DOHH2 (cell line): ENCODE data around the gene MAP2K5.

Experiments used
- EZH2phosphoT487 ChIP-seq: fragments of 200-600 bp; sonication (generic); IDR thresholded peaks from 2 replicates; pipeline ENCODE4 v1.6.1; 2017; ENCODE audit warnings: borderline replicate concordance, mild to moderate bottlenecking, antibody characterized with exemption, low read length, moderate library complexity, mixed read lengths
- TF ChIP-seq, protein P1 (sequence below): fragments of 200-600 bp; sonication (generic); IDR thresholded peaks from one replicate; pipeline ENCODE4 v1.5.1; 2014; ENCODE audit warnings: antibody characterized with exemption, mild to moderate bottlenecking, low read depth, low read length; ENCODE audit not compliant: poor library complexity, severe bottlenecking

DNA sequence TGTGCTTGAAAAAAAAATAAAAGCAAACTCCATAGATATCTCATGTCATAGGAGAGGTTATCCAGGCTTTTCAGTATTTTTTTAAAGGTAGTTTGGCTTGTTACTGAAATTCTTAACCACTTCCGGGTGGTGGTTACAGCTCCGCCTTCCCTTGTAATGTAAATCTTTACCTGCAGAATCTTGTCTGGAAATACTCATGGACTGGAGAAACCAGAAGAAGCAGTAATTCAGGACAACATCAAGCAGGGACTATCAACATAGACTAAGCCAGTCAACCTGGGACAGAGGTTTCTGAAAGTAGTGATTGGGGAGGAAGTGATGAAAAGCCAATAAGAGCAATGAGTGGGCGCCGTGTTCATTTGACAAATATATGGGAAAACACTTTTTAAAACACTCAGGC lies 203.9 kb downstream of the MAP2K5 start:
- TF ChIP-seq, protein P1, sequence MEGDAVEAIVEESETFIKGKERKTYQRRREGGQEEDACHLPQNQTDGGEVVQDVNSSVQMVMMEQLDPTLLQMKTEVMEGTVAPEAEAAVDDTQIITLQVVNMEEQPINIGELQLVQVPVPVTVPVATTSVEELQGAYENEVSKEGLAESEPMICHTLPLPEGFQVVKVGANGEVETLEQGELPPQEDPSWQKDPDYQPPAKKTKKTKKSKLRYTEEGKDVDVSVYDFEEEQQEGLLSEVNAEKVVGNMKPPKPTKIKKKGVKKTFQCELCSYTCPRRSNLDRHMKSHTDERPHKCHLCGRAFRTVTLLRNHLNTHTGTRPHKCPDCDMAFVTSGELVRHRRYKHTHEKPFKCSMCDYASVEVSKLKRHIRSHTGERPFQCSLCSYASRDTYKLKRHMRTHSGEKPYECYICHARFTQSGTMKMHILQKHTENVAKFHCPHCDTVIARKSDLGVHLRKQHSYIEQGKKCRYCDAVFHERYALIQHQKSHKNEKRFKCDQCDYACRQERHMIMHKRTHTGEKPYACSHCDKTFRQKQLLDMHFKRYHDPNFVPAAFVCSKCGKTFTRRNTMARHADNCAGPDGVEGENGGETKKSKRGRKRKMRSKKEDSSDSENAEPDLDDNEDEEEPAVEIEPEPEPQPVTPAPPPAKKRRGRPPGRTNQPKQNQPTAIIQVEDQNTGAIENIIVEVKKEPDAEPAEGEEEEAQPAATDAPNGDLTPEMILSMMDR, result no peak
- no peak for TF ChIP-seq EZH2phosphoT487
